ENCODE measurements around the gene ATP5F1B.

ATP5F1B gene

DNA sequence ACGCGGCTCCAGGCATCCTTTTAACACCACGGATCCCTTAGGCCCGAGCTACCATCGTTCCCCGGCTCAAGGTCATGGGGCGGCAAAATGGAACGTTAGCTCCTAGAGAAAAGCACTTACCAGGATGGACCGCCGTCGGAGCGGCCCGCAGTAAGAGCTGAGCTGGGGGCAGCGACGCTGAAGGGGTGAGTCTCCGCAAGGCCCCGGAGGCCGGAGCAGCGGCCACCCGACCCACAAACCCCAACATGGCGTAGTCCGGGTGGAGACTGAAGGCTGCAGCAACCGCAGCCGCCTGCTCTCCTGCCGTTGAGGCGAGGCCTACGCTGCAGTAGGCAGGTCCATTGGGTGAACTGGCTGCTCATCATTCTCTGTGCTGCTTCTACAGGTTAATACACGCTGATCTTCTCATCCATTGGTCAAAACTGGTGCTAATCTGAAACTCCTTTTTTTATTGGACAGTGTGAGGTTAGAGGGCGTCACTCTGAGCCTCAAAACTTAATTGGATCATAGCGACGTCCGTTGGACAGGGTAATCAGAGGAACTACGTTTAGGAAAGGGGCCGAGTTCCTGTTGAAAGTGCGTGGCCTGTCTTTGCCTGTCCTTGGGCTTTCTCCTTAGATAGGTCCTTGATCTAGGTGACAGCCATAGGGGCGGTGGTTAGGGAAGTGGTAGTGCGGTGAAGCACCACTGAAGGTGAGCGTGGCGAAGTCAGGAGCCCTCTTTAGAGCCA lies at the start of gene ATP5F1B:
ATP5F1B (minus strand) TSS at position 268 of the 730 bp plus-strand sequence; CDS start at position 247, 21 bp downstream.
- Mint-ChIP-seq H3K4me1 (ENCODE audit: low read depth) (peaks cover 37% of the 10 kb centered on the region), H3K27me3 (no peaks in the 10 kb centered on the region), H3K27ac (peak within 1 kb of the TSS; percentile 94), H3K36me3 (ENCODE audit: low read depth) (peaks cover 44% of the 10 kb centered on the region), H3K4me3 (peak within 1 kb of the TSS; percentile 99), H3K9me3 (no peaks in the 10 kb centered on the region)
- peak; percentile 88 for DNase-seq

DNA sequence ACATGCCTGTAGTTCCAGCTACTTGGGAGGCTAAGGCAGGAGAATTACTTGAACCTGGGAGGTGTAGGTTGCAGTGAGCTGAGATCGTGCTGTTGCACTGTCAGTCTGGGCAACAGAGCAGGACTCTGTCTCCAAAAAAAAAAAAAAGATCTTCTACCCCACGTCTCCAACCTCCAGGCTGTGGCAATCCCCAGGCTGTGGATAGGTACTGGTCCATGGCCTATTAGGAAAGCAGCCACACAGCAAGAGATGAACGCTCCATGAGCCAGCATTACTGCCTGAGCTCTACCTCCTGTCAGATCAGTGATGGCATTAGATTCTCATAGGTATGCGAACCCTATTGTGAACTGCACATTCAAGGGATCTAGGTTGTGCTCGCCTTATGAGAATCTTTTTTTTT lies 48.4 kb upstream of the ATP5F1B start:
- Mint-ChIP-seq H3K4me3 (no peak overlapping the region), H3K36me3 (ENCODE audit: low read depth) (no peaks in the 10 kb centered on the region), H3K9me3 (no peaks in the 10 kb centered on the region), H3K4me1 (ENCODE audit: low read depth) (peaks cover 2% of the 10 kb centered on the region), H3K27me3 (no peaks in the 10 kb centered on the region), H3K27ac (no peak overlapping the region)
- DNase-seq: no peak

DNA sequence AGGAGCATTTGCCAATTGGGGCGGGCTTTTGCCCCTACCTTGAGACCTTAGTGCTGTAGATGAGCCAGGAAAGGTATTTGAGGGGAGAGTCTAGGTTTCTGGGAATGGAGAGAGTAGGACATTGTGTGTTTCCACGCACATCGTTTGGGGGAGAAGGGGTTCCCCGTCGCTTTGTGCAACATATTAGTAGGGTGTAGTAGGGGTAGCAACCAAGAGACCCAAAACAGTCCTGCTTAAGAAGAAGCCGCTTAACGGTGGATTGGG lies 43.0 kb upstream of the ATP5F1B start:
- no peaks in the 10 kb centered on the region for H3K27me3 Mint-ChIP-seq
- H3K36me3 Mint-ChIP-seq (ENCODE audit: low read depth): peaks cover 50% of the 10 kb centered on the region
- H3K4me1 Mint-ChIP-seq (ENCODE audit: low read depth): peaks cover 23% of the 10 kb centered on the region
- H3K27ac Mint-ChIP-seq: peak overlapping the region; percentile 100
- no peak for DNase-seq
- peak overlapping the region; percentile 100 for H3K4me3 Mint-ChIP-seq
- H3K9me3 Mint-ChIP-seq: no peaks in the 10 kb centered on the region

GRCh38 chr12:56688129-56688845 lies 42.5 kb upstream of the ATP5F1B start, which contains the start of gene PTGES3:
Gene PTGES3 (minus strand): TSS chr12:56688284. CDS start chr12:56687999, 285 bp downstream.
- Mint-ChIP-seq H3K9me3 (no peaks in the 10 kb centered on the region), H3K4me1 (ENCODE audit: low read depth) (peaks cover 23% of the 10 kb centered on the region), H3K36me3 (ENCODE audit: low read depth) (peaks cover 53% of the 10 kb centered on the region), H3K27ac (peak within 1 kb of the TSS; percentile 100), H3K27me3 (no peaks in the 10 kb centered on the region), H3K4me3 (peak within 1 kb of the TSS; percentile 100)
- peak; percentile 98 for DNase-seq

GRCh38 chr12:56687223-56688128 lies 41.7 kb upstream of the ATP5F1B start:
- Mint-ChIP-seq H3K36me3 (ENCODE audit: low read depth) (peaks cover 60% of the 10 kb centered on the region), H3K4me1 (ENCODE audit: low read depth) (peaks cover 29% of the 10 kb centered on the region), H3K4me3 (peak overlapping the region; percentile 100), H3K27me3 (no peaks in the 10 kb centered on the region), H3K27ac (peak overlapping the region; percentile 100), H3K9me3 (no peaks in the 10 kb centered on the region)
- peak; percentile 79 for DNase-seq

DNA sequence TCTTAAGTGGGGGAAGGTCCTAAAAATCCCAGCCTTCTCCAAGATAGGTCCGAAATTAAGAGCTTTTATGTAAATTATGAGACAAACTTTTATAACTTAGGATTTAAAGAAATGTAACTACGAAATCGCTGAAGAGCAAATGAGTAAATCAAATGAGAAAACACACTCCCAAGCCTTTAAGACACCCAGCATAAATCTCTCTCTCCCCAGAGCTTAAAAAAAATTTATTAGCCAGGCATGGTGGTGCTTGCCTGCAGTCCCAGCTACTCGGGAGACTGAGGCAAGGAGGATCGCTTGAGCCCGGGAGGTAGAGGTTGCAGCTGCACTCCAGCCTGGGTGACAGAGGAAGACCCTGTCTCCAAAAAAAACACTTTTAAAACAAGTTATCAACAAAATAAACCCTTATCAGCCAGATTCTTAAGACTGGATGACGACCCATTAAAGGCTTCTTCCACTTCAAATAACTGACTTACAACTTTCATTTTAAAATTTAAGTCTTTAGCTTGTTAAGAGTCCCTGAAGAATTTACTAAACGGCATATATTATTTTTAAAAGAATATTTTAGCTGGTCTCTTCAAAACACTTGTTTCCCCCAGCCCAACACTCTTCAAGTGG lies 39.1 kb upstream of the ATP5F1B start:
- H3K27ac Mint-ChIP-seq: peak overlapping the region; percentile 100
- no peaks in the 10 kb centered on the region for H3K9me3 Mint-ChIP-seq
- peaks cover 48% of the 10 kb centered on the region for H3K4me1 Mint-ChIP-seq (ENCODE audit: low read depth)
- H3K4me3 Mint-ChIP-seq: peak overlapping the region; percentile 100
- no peaks in the 10 kb centered on the region for H3K27me3 Mint-ChIP-seq
- peaks cover 84% of the 10 kb centered on the region for H3K36me3 Mint-ChIP-seq (ENCODE audit: low read depth)
- DNase-seq: no peak

DNA sequence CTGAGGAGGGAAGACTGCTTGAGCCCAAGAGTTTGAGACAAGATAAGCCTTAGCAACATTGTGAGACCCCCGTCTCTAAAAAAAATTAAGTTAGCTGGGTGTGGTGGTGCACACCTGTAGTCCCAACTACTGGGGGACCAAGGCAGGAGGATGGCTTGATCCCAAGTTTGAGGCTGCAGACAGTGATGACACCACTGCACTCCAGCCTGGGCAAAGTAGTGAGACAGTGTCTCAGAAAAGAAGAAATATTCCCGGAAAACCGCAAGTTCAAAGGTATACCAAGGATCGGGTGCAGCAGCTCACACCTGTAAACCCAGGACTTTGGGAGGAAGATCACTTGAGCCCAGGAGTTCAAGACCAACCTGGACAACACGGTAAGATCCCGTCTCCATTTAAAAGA lies 36.5 kb upstream of the ATP5F1B start:
- peak; percentile 21 for DNase-seq
- no peaks in the 10 kb centered on the region for H3K9me3 Mint-ChIP-seq
- H3K36me3 Mint-ChIP-seq (ENCODE audit: low read depth): peaks cover 91% of the 10 kb centered on the region
- peak overlapping the region; percentile 100 for H3K4me3 Mint-ChIP-seq
- no peaks in the 10 kb centered on the region for H3K27me3 Mint-ChIP-seq
- peak overlapping the region; percentile 100 for H3K27ac Mint-ChIP-seq
- peaks cover 61% of the 10 kb centered on the region for H3K4me1 Mint-ChIP-seq (ENCODE audit: low read depth)

GRCh38 chr12:56679883-56680575 lies 34.2 kb upstream of the ATP5F1B start:
- Mint-ChIP-seq H3K4me1 (ENCODE audit: low read depth) (peaks cover 80% of the 10 kb centered on the region), H3K36me3 (ENCODE audit: low read depth) (peaks cover 90% of the 10 kb centered on the region), H3K27ac (peak overlapping the region; percentile 89), H3K9me3 (no peaks in the 10 kb centered on the region), H3K4me3 (peak overlapping the region; percentile 18), H3K27me3 (no peaks in the 10 kb centered on the region)
- peak; percentile 9 for DNase-seq

DNA sequence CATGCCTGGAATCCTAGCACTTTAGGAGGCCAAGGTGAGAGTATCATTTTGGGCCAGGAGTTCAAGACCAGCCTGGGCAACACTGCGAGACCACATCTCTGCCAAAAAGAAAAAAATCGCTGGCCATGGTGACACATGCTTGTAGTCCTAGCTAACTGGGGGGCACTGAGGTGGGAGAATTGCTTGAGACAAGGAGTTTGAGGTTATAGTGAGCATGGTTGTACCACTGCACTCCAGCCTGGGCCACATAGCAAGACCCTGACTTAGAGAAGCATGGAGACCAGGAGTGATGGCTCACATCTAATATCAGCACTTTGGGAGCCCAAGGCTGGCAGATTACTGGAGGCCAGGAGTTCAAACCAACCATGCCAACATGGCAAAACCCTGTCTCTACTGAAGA lies 33.1 kb upstream of the ATP5F1B start:
- no peaks in the 10 kb centered on the region for H3K27me3 Mint-ChIP-seq
- no peaks in the 10 kb centered on the region for H3K9me3 Mint-ChIP-seq
- H3K36me3 Mint-ChIP-seq (ENCODE audit: low read depth): peaks cover 85% of the 10 kb centered on the region
- H3K27ac Mint-ChIP-seq: peak overlapping the region; percentile 89
- peak overlapping the region; percentile 36 for H3K4me3 Mint-ChIP-seq
- peaks cover 76% of the 10 kb centered on the region for H3K4me1 Mint-ChIP-seq (ENCODE audit: low read depth)
- peak; percentile 20 for DNase-seq

DNA sequence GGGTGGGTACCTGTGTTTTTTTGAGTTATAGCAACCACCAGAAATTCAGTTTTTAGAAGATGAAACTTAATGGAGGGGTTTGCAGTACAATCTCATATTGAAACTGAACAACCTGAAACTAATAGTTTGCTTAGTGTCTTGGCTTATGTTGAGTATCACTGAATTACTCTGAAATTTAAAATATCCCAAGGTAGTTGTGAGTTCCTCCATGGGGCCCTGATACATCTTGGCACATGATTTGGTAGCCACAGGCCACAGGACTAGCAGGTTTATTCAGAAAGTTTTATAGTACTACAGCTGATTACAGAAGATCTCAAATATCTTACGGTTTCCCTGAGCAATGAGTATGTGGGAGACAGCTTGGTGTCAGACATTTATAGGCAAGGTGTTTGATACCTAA lies 31.9 kb upstream of the ATP5F1B start:
- Mint-ChIP-seq H3K36me3 (ENCODE audit: low read depth) (peaks cover 85% of the 10 kb centered on the region), H3K27ac (peak overlapping the region; percentile 86), H3K4me1 (ENCODE audit: low read depth) (peaks cover 78% of the 10 kb centered on the region), H3K9me3 (no peaks in the 10 kb centered on the region), H3K4me3 (peak overlapping the region; percentile 19), H3K27me3 (no peaks in the 10 kb centered on the region)
- peak; percentile 27 for DNase-seq

GRCh38 chr12:56676851-56677580 lies 31.2 kb upstream of the ATP5F1B start:
- Mint-ChIP-seq H3K27me3 (no peaks in the 10 kb centered on the region), H3K27ac (peak overlapping the region; percentile 74), H3K36me3 (ENCODE audit: low read depth) (peaks cover 85% of the 10 kb centered on the region), H3K4me1 (ENCODE audit: low read depth) (peaks cover 78% of the 10 kb centered on the region), H3K9me3 (no peaks in the 10 kb centered on the region), H3K4me3 (no peak overlapping the region)
- peak; percentile 28 for DNase-seq

GRCh38 chr12:56671608-56672007 lies 25.8 kb upstream of the ATP5F1B start:
- Mint-ChIP-seq H3K4me3 (no peak overlapping the region), H3K4me1 (ENCODE audit: low read depth) (peaks cover 71% of the 10 kb centered on the region)

GRCh38 chr12:56670836-56671235 lies 25.1 kb upstream of the ATP5F1B start:
- H3K27me3 Mint-ChIP-seq: no peaks in the 10 kb centered on the region
- H3K9me3 Mint-ChIP-seq: no peaks in the 10 kb centered on the region
- H3K36me3 Mint-ChIP-seq (ENCODE audit: low read depth): peaks cover 90% of the 10 kb centered on the region
- H3K27ac Mint-ChIP-seq: peak overlapping the region; percentile 63
- no peak overlapping the region for H3K4me3 Mint-ChIP-seq
- peaks cover 69% of the 10 kb centered on the region for H3K4me1 Mint-ChIP-seq (ENCODE audit: low read depth)
- no peak for DNase-seq

More at GRCh38 chr12:56671608-56672007, 25.8 kb upstream of the ATP5F1B start:
- peak overlapping the region; percentile 65 for H3K27ac Mint-ChIP-seq
- DNase-seq: no peak
- H3K27me3 Mint-ChIP-seq: no peaks in the 10 kb centered on the region
- no peaks in the 10 kb centered on the region for H3K9me3 Mint-ChIP-seq
- H3K36me3 Mint-ChIP-seq (ENCODE audit: low read depth): peaks cover 90% of the 10 kb centered on the region

All from activated T-cell treated with anti-CD3 and anti-CD28 coated beads, Interleukin-2, amount 50 U/mL, for 24 hours (primary cell).